ENCODE results near the gene APOL1. TPM values are rescaled to one million over a fixed set of nuclear protein-coding genes. Genes with fewer than 3 reads are reported as not detected.
"Not testable (repeated sequence)": the region's sequence is repeated elsewhere in the genome, so short reads cannot be mapped to it uniquely, and the experiment has no call there.

The APOL1 gene
- total RNA-seq, 1 donor = 21.6 TPM

DNA sequence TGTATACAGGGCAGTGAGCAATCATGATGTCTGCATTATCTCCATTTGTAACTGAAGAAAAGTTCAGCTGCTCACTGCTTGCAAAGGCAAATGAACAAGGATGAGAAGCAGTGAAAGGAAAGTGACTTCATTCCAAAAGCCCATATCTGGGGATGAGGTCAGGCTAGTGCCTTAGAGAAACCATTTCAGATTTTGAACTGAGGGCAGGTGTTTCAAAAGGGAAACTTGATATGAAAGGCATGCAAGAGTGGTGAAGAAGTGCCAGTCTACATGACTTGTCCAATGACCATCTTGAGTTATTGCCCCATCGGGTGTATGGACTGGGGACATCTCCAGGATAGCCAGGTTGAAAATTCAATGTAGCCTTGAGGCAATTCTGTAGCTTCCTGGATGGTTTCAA is 44.0 kb upstream of the APOL1 start:
- H3K4me3 ChIP-seq (ENCODE audit: low read depth, low read length) = no peak overlapping the region
- DNase-seq (ENCODE audit: low read depth) = no peak
- TF ChIP-seq, protein P1, sequence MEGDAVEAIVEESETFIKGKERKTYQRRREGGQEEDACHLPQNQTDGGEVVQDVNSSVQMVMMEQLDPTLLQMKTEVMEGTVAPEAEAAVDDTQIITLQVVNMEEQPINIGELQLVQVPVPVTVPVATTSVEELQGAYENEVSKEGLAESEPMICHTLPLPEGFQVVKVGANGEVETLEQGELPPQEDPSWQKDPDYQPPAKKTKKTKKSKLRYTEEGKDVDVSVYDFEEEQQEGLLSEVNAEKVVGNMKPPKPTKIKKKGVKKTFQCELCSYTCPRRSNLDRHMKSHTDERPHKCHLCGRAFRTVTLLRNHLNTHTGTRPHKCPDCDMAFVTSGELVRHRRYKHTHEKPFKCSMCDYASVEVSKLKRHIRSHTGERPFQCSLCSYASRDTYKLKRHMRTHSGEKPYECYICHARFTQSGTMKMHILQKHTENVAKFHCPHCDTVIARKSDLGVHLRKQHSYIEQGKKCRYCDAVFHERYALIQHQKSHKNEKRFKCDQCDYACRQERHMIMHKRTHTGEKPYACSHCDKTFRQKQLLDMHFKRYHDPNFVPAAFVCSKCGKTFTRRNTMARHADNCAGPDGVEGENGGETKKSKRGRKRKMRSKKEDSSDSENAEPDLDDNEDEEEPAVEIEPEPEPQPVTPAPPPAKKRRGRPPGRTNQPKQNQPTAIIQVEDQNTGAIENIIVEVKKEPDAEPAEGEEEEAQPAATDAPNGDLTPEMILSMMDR (IDR thresholded peaks at IDR 0.05; ENCODE audit: insufficient read depth, low read depth, low read length) = no peak

GRCh38 chr22:36209488-36209908 is 43.4 kb upstream of the APOL1 start:
- DNase-seq (ENCODE audit: low read depth); H3K4me3 ChIP-seq (ENCODE audit: low read depth, low read length): not testable (repeated sequence)

- H3K4me3 ChIP-seq (ENCODE audit: low read depth, low read length) = no peak overlapping the region
- TF ChIP-seq, protein P1 (IDR thresholded peaks at IDR 0.05; ENCODE audit: insufficient read depth, low read depth, low read length) = no peak
- DNase-seq (ENCODE audit: low read depth) = no peak
Observed at GRCh38 chr22:36210224-36210623, 42.7 kb upstream of the APOL1 start.

GRCh38 chr22:36211237-36211861 is 41.6 kb upstream of the APOL1 start:
- no peak overlapping the region for H3K4me3 ChIP-seq (ENCODE audit: low read depth, low read length)
- peak; percentile 38 for DNase-seq (ENCODE audit: low read depth)
- TF ChIP-seq, protein P1 (IDR thresholded peaks at IDR 0.05; ENCODE audit: insufficient read depth, low read depth, low read length) = no peak

GRCh38 chr22:36212901-36213300 is 40.0 kb upstream of the APOL1 start:
- DNase-seq (ENCODE audit: low read depth) = no peak
- TF ChIP-seq, protein P1 (IDR thresholded peaks at IDR 0.05; ENCODE audit: insufficient read depth, low read depth, low read length) = no peak
- no peak overlapping the region for H3K4me3 ChIP-seq (ENCODE audit: low read depth, low read length)

DNA sequence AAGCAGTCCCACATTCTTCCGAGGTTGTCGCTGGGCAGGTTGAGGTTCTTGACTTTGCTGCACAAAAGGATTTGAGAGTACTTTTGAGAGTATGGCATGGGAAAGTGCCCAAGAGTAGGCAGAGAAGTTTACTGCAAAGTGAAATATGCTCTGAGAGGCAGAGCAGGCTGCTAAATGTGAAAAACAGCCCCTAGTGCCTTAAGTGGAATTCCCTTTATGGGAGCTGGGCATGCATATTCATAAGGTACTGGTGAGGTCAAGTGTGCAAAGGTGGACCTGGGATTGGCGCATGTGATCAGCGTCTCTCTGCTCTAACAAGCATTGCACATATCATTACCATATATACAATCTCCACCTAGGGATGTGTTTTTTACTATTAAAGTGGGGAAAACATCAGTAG is 39.3 kb upstream of the APOL1 start:
- H3K4me3 ChIP-seq (ENCODE audit: low read depth, low read length) = no peak overlapping the region
- no peak for DNase-seq (ENCODE audit: low read depth)
- TF ChIP-seq, protein P1 (IDR thresholded peaks at IDR 0.05; ENCODE audit: insufficient read depth, low read depth, low read length) = no peak

DNA sequence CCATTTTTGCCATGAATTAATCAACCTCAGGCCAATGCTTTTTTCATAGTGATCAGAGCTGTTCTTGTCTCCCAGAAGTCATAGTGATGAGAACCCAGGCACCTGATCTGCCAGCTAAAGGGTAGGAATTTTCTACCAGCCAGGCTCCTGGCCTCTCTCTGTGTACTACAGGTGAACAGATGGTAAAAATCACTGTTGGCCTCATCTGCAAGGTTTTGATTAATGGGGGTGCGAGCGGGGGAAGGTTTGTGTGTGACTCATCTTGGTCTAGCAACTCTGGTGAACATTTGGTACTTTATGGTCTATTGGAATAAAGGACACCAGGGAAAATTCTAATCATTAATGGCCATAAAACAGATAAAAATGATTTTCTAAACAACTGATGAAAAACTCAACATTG is 37.0 kb upstream of the APOL1 start:
- TF ChIP-seq, protein P1 (IDR thresholded peaks at IDR 0.05; ENCODE audit: insufficient read depth, low read depth, low read length) = no peak
- DNase-seq (ENCODE audit: low read depth) = no peak
- no peak overlapping the region for H3K4me3 ChIP-seq (ENCODE audit: low read depth, low read length)

All from fibroblast of villous mesenchyme (primary cell).